GM10248 (cell line): ENCODE measurements around the gene PCDH20.

Source experiments
- CTCF ChIA-PET: fragments of 300-600 bp; sonication (Branson Sonifier 250); formaldehyde crosslinking; extraction: SDS; loops from one replicate; lab custom pipeline; 2021; ENCODE audit warnings: antibody characterized with exemption; lab: Yijun Ruan, JAX
- POLR2A ChIA-PET: fragments of 350-650 bp; sonication (Branson Sonifier 250); formaldehyde crosslinking; extraction: SDS; loops from one replicate; lab custom pipeline; 2020; ENCODE audit warnings: antibody characterized with exemption; lab: Yijun Ruan, JAX
- DNase-seq: peaks from one replicate; pipeline ENCODE4 v3.0.0; 2012; ENCODE audit errors: extremely low spot score
- CTCF ChIP-seq: IDR thresholded peaks from 2 replicates; pipeline ENCODE4 v1.5.1; 2012; ENCODE audit warnings: mild to moderate bottlenecking, low read depth; ENCODE audit errors: extremely low read depth, missing control alignments, control extremely low read depth

Gene PCDH20

GRCh38 chr13:61415749-61416148, at the start of gene PCDH20:
PCDH20 (minus strand) TSS chr13:61415849; CDS start chr13:61415158, 691 bp downstream.
- DNase-seq, result no peak
- no peak for TF ChIP-seq CTCF
- CTCF ChIA-PET, result no interaction called here
- POLR2A ChIA-PET, result no interaction called here

- TF ChIP-seq CTCF, result no peak
- ChIA-PET CTCF (no interaction called here), POLR2A (no interaction called here)
- no peak for DNase-seq
Measured at GRCh38 chr13:61463024-61463423, 47.4 kb upstream of the PCDH20 start.

GRCh38 chr13:61453121-61453520, 37.5 kb upstream of the PCDH20 start:
- ChIA-PET POLR2A (no interaction called here), CTCF (no interaction called here)
- TF ChIP-seq CTCF, result no peak
- no peak for DNase-seq

- DNase-seq, result no peak
- ChIA-PET CTCF (no interaction called here), POLR2A (no interaction called here)
- TF ChIP-seq CTCF, result no peak
Measured at GRCh38 chr13:61432029-61432428, 16.4 kb upstream of the PCDH20 start.

- no peak for TF ChIP-seq CTCF
- DNase-seq, result no peak
- POLR2A ChIA-PET, result no interaction called here
- CTCF ChIA-PET, result interaction anchor here (2.2 kb wide), 1 partner anchor 12 kb away, joined by 8 read pairs; no protein-coding TSS in a partner anchor
Measured at GRCh38 chr13:61423915-61424314, 8.3 kb upstream of the PCDH20 start.

GRCh38 chr13:61417086-61417570, 1.5 kb upstream of the PCDH20 start:
- no peak for DNase-seq
- ChIA-PET POLR2A (no interaction called here), CTCF (interaction anchor here (0.8 to 2.8 kb wide), 4 partner anchors 8 to 18 kb away, joined by 3 to 9 read pairs (median 4); no protein-coding TSS in a partner anchor)
- TF ChIP-seq CTCF, result no peak
